HG03457 (cell line): ENCODE results near the gene ODF2L.
"Not testable (repeated sequence)": the region's sequence is repeated elsewhere in the genome, so short reads cannot be mapped to it uniquely, and the experiment has no call there.

ENCODE experiments used
- ATAC-seq: cut with Tn5 transposase; IDR thresholded peaks from one replicate; pipeline ENCODE4 v1.9.1; 2021; ENCODE audit warnings: moderate number of reproducible peaks; ENCODE audit not compliant: unreplicated experiment

ODF2L gene

GRCh38 chr1:86387916-86388627 lies 8.1 kb downstream of the ODF2L start:
- no peak for ATAC-seq

GRCh38 chr1:86382878-86383277 lies 13.2 kb downstream of the ODF2L start:
- no peak for ATAC-seq

- no peak for ATAC-seq
Measured at GRCh38 chr1:86381223-86381622, 14.9 kb downstream of the ODF2L start.

GRCh38 chr1:86380257-86380861 lies 15.8 kb downstream of the ODF2L start:
- ATAC-seq, result peak; percentile 62

GRCh38 chr1:86378813-86379212 lies 17.3 kb downstream of the ODF2L start:
- no peak for ATAC-seq

GRCh38 chr1:86377341-86377740 lies 18.8 kb downstream of the ODF2L start:
- no peak for ATAC-seq

- ATAC-seq, result no peak
Measured at GRCh38 chr1:86375688-86376087, 20.4 kb downstream of the ODF2L start.

- no peak for ATAC-seq
Measured at GRCh38 chr1:86370601-86371022, 25.5 kb downstream of the ODF2L start.

- ATAC-seq, result no peak
Measured at GRCh38 chr1:86365896-86366295, 30.2 kb downstream of the ODF2L start.

GRCh38 chr1:86362807-86363206 lies 33.3 kb downstream of the ODF2L start:
- no peak for ATAC-seq

- no peak for ATAC-seq
Measured at GRCh38 chr1:86357796-86358195, 38.3 kb downstream of the ODF2L start.

- no peak for ATAC-seq
Measured at GRCh38 chr1:86356247-86356646, 39.9 kb downstream of the ODF2L start.

- ATAC-seq, result no peak
Measured at GRCh38 chr1:86352086-86352485, 44.0 kb downstream of the ODF2L start.

GRCh38 chr1:86350230-86350629 lies 45.9 kb downstream of the ODF2L start:
- not testable (repeated sequence) for ATAC-seq

GRCh38 chr1:86346388-86346787 lies 49.7 kb downstream of the ODF2L start:
- no peak for ATAC-seq

GRCh38 chr1:86345042-86345441 lies 51.1 kb downstream of the ODF2L start:
- no peak for ATAC-seq

- ATAC-seq, result no peak
Measured at GRCh38 chr1:86339906-86340305, 56.2 kb downstream of the ODF2L start.

GRCh38 chr1:86339014-86339812 lies 56.9 kb downstream of the ODF2L start:
- no peak for ATAC-seq

GRCh38 chr1:86335916-86336315 lies 60.2 kb downstream of the ODF2L start:
- ATAC-seq, result no peak

- no peak for ATAC-seq
Measured at GRCh38 chr1:86325264-86325663, 70.9 kb downstream of the ODF2L start.

- ATAC-seq, result no peak
Measured at GRCh38 chr1:86324130-86324822, 71.8 kb downstream of the ODF2L start.
